DOHH2 (cell line): Measurements from ENCODE around the gene TMEM183A.

ENCODE experiments used
- CTCF ChIP-seq: fragments of 200-600 bp; sonication (generic); IDR thresholded peaks from one replicate; pipeline ENCODE4 v1.5.1; 2014; ENCODE audit warnings: antibody characterized with exemption, mild to moderate bottlenecking, low read depth, low read length; ENCODE audit not compliant: poor library complexity, severe bottlenecking
- EZH2phosphoT487 ChIP-seq: fragments of 200-600 bp; sonication (generic); IDR thresholded peaks from 2 replicates; pipeline ENCODE4 v1.6.1; 2017; ENCODE audit warnings: borderline replicate concordance, mild to moderate bottlenecking, antibody characterized with exemption, low read length, moderate library complexity, mixed read lengths

GRCh38 chr1:203009185-203009584 is 2.0 kb downstream of the TMEM183A start:
- TF ChIP-seq CTCF (no peak), EZH2phosphoT487 (no peak)
